ENCODE results near the gene SHOX.

DNA sequence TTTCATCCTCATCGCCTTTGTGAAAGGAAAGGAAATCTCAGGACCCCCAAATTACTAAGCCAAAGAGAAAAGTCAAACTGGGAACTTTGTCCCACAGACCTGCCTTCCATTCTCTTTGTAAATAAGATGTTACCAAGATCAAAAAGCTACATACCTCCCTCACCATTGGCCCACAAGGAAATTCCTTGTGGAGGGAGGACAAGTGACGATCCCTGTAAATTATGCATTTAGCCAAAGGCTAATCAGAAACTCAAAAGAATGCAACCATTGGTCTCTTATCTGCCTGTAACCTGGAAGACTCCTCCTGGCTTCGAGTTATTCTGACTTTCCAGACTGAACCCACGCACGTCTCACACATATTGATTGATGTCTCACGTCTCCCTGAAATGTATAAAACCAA, 70.3 kb downstream of the SHOX start:
- TF ChIP-seq, protein P1, sequence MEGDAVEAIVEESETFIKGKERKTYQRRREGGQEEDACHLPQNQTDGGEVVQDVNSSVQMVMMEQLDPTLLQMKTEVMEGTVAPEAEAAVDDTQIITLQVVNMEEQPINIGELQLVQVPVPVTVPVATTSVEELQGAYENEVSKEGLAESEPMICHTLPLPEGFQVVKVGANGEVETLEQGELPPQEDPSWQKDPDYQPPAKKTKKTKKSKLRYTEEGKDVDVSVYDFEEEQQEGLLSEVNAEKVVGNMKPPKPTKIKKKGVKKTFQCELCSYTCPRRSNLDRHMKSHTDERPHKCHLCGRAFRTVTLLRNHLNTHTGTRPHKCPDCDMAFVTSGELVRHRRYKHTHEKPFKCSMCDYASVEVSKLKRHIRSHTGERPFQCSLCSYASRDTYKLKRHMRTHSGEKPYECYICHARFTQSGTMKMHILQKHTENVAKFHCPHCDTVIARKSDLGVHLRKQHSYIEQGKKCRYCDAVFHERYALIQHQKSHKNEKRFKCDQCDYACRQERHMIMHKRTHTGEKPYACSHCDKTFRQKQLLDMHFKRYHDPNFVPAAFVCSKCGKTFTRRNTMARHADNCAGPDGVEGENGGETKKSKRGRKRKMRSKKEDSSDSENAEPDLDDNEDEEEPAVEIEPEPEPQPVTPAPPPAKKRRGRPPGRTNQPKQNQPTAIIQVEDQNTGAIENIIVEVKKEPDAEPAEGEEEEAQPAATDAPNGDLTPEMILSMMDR (IDR thresholded peaks at IDR 0.05; ENCODE audit: low read length): no peak
- TF ChIP-seq EZH2phosphoT487 (IDR thresholded peaks at IDR 0.05; ENCODE audit: low read length): no peak

Measured in MM.1S (cell line).